GM19372 (cell line): ENCODE results near the gene CCDC116.
"Not testable (repeated sequence)": the region's sequence is repeated elsewhere in the genome, so short reads cannot be mapped to it uniquely, and the experiment has no call there.

Experiments used
- ATAC-seq: cut with Tn5 transposase; IDR thresholded peaks from one replicate; pipeline ENCODE4 v1.9.1; 2021; ENCODE audit warnings: mild to moderate bottlenecking, low read depth, moderate library complexity; ENCODE audit not compliant: unreplicated experiment

Gene CCDC116

DNA sequence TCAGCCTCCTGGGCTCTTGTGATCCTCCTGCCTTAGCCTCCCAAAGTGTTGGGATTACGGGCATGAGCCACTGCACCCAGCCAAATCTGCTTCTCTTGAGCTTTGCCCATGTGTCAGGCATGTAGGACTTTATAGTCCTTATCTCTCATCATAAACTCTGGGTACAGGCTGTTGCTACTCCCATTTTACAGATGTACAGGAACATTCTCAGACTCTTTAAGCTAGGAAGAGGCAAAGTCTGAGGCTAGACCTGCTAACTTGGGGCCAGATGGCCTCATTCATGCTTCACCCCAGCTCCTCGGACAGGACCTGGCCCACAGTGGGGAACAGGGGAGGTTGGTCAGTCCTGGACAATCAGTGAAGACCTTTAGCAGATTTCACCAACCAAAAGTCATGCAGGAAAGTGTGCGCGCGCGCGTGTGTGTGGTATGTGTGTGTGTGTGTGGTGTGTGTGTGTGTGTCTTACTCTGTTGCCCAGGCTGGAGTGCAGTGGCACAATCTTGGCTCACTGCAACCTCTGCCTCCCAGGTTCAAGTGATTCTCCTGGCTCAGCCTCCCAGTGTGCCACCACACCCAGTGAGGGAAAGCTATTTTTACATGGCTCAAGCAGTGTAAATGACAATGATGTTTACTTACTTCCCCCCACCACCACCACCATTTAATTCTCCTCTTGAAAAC, 26.5 kb upstream of the CCDC116 start:
- ATAC-seq = no peak

DNA sequence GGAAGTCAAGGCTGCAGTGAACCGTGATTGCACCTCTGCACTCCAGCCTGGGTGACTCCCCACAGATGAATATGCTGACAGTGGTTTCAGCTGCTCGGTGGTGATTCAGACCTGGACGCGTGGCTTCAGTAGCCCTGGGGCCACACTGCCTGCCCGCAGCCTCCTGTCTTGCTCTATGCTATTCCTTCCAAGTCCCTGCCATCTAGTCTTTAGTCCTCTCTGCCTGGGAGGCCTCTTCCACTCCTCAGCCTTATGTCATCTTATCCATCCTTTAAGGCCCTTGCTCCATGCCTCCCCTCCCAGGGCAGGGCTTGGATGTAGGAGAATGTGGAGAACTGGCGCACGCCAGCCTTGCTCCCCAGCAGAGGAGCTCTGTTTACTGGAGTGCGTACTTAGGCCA, 25.8 kb upstream of the CCDC116 start:
- no peak for ATAC-seq

GRCh38 chr22:21609556-21610157, 22.9 kb upstream of the CCDC116 start:
- not testable (repeated sequence) for ATAC-seq

- ATAC-seq = no peak
Measured at GRCh38 chr22:21611210-21611977, 21.2 kb upstream of the CCDC116 start.

GRCh38 chr22:21612858-21613257, 19.7 kb upstream of the CCDC116 start:
- no peak for ATAC-seq

DNA sequence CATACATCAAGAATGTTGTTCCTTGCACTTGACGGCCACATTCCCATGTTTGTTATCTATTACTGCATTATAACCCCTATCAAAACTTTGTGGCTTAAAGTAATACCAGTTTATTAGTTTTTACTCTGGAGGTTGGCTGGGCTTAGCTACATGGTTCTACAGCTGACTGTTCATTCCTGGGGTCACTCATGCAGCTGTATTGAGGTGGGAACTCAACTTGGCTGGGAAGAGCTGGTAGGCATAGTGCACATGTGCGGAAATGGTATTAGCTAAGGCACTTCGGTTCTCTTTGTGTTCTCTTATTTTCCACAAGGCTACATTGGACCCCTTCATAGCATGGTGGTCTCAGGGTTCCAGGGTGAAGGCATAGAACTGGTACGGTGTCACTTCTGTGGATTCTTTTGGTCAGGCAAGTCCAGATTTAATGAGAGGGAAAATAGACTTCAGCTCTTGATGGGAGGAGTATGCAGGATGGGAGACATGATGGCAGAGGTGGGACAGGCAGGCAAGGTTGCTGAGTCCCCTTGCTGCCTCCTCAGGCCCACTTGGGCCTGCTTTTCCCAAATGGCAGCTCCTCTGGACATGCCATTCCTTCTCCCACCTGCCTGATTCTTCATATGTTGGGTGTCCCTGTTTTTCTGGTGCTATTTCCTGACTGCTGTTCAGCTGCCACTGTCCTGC, 18.9 kb upstream of the CCDC116 start:
- ATAC-seq = no peak

- no peak for ATAC-seq
Measured at GRCh38 chr22:21615731-21616130, 16.8 kb upstream of the CCDC116 start.

DNA sequence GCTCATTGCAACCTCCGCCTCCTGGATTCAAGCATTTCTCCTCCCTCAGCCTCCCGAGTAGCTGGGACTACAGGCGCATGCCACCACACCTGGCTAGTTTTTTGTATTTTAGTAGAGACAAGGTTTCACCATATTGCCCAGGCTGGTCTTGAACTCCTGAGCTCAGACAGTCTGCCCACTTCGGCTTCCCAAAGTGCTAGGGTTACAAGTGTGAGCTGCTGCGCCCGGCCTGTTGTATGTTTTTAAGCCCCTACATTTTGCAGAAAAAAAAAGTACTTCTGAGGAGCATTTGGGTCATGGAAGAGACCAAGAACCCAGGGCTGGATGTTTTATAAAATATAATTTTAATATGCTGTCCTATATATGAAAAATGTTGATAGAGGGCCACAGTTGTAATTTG, 15.2 kb upstream of the CCDC116 start:
- ATAC-seq = not testable (repeated sequence)

GRCh38 chr22:21621025-21621424, 11.5 kb upstream of the CCDC116 start:
- ATAC-seq = no peak

- ATAC-seq = no peak
Measured at GRCh38 chr22:21622011-21622918, 10.3 kb upstream of the CCDC116 start.

GRCh38 chr22:21622919-21623647, 9.5 kb upstream of the CCDC116 start:
- ATAC-seq = no peak

DNA sequence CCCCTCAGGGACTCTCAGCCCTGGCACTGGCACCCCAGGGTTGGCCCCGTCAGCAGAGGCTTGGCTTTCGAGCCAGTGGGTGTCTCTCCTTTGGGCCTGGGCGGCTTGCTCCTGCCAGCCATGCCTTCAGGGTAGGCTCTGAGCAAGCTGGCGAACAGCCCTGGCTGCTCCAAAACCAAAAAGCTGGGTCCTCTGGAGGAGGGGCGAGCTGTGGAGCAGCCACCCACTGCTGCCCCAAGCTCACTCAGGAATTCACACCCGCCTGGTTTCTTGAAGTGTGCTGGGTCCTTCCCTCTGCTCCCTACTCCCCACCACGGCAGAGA, 9.0 kb upstream of the CCDC116 start:
- no peak for ATAC-seq

DNA sequence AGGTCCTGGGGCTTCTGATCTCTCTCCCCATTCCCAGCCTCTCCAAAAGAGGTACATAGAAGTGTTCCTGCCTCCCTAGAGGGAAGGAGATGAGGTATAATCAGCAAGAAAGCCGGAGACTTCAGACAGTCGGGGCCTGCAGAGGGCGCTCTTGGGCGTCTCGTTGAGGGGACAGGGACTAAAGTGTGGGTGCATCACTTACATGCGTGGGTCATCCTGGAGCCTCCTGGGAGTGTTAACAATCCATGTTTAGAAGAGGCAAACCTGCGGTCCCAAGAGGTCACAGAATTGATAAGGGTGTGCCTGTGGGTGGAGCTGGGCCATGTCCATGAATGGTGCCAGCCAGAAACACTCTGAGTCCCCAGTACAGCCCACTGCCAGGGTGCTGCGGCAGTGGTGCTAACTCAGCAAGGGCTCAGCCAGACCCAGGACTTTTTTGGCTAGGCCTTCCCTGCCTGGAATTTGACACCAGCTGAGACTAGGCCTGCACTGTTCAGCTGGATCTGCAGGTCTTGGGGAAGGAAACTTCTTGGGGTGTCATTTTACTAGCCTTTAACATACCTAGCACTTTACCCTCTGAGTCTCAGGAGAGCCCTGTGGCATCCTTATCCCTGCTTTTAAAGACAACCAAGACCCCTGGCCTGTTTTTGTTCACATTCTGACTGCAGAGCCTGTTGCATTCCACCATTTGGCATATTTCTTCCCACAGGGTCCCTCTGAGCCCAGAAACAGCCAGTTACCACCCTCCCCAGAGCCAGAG, 8.3 kb upstream of the CCDC116 start:
- ATAC-seq = no peak

- ATAC-seq = no peak
Measured at GRCh38 chr22:21624880-21625791, 7.4 kb upstream of the CCDC116 start.

DNA sequence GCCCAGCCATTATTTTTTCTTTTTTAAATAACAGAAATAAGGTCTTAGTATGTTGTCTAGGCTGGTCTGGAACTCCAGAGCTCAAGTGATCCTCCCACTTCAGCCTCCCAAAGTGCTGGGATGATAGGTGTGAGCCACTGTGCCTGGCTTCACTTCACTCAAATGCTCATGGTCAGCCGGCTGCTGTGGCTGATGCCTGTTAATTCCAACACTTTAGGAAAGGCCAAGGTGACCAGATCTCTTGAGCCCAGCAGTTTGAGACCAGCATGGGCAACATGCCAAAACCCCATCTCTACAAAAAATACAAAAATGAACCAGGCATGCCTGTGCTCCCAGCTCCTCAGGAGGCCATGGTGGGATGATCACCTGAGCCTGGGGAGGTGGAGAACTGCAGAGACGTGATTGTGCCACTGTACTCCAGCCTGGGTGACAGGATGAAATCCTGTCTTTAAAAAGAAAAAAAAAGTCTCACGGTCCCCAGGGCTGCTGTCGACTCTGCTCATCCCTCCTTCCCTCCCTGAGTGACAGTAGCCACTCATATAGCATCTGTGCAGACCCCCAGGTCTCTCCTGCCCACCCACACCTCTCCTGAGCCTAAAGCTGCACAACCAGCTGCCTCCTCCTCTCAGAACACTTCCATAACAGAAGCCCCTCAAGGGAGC, 6.4 kb upstream of the CCDC116 start:
- ATAC-seq = no peak

DNA sequence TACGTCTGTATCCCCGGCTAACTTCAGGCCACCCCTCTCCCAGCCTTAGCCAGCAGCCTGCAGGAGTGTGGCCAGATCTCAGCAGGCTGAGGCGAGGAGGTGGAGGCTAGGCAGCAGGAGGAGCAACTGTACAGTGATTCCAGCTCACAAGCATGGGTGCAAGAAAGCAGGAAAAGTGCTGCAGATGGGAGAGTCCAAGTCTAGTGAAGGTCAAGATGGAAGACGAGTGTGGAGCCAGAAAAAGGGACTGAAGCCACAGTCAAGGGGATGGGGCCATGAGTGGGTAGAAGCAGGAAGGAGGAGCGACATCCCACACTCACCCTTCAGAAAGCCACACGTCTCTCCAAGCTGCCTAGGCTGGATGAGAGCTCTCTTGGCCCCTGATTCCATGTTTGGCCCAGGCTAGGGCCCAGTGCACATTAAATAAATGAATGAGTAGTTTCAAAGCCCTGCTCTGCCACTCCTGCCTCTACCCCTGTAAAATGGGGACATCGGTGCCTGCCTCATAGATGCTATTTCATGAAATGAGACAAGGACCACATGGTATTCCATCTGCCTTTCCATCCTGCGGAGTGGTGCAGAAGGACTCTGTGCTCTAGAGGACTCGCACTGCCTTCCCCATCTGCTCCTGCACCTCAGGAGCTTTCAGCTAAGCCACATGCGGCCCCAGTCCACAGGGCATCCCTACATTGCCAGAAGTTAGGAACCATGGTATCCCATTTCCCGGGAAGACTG, 5.7 kb upstream of the CCDC116 start:
- ATAC-seq = no peak
